Omental fat pad (tissue), 4 donors: Measurements from ENCODE around the gene RIMBP2. TPM values are rescaled to one million over a fixed set of nuclear protein-coding genes. Genes with fewer than 3 reads are reported as not detected.

Source experiments
- ATAC-seq: fragments of 150-250 bp; one replicate; pipeline ENCODE4 v1.9.1; 2016; ENCODE audit warnings: mild to moderate bottlenecking, moderate library complexity; ENCODE audit not compliant: low FRiP score
- DNase-seq: peaks from one replicate; pipeline ENCODE4 v3.0.0-alpha.2; 2019; ENCODE audit warnings: low spot score
- CTCF ChIP-seq, 3 donors: fragments of 450-650 bp; IDR thresholded peaks; one replicate each; pipeline ENCODE4 v1.5.1; 2016 to 2017; ENCODE audit warnings: antibody characterized with exemption in 3 of 3, mild to moderate bottlenecking in 3 of 3, moderate library complexity in 2 of 3
- total RNA-seq, 4 donors: library from RNA; depleted of rRNA; stranded (reverse); fragments of >200 nt; gene quantifications; one replicate each; pipeline ENCODE4 v1.1.0, GENCODE V29; 2016

RIMBP2 gene
- total RNA-seq, 4 donors from 2014 or later: 0.36 to 3.2 (median 1.6) TPM; not detected in 1

DNA sequence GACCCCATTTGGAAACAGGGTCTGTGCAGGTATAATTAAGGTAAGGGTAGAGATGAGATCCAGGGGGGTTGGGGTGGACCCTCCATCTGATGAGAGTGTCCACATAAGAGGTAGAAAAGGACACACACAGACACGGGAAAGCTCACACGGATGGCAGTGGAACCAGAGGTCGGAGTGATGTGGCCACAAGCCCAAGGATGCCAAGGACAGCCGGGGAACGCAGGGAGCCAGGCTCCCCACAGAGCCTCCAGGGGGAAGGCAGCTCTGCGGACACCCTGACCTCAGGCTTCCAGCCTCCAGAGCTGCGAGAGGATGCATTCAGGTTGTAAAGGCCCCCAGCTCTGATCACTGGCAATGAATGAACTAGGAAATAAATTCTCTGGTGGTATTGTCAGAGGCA, 33.0 kb downstream of the RIMBP2 start:
- DNase-seq (no peak), ATAC-seq (no peak)
- TF ChIP-seq CTCF (IDR thresholded peaks at IDR 0.05): no peak

GRCh38 chr12:130680451-130680990, 35.6 kb downstream of the RIMBP2 start:
- ATAC-seq (no peak), DNase-seq (no peak)
- TF ChIP-seq CTCF (IDR thresholded peaks at IDR 0.05): no peak

DNA sequence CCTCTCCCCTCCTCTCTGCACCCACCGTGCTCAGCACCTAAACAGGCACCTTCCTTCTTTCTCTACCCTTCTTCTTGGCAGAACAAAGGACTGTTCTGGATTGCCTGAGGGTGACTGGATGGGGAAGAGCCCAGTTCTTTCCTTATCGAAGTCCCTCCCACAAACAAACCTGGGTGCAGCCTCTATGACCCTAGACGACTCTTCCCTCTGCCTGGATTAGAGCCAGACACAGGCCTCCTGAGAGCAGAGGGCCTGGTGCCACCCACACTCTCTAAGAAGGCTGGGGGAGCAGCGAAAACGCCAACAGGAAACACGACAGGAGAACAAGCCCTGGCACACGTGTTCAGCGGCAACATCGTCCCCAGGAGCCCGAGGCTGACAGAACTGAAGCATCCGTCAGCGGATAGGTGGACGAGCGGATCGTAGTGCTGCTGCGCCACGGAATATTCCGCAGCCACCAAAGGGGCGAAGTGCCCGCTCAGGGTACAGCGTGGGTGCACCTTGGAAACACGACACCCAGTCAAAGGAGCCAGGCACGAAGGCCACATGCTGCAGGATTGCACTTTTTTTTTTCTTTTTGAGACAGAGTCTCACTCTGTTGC, 38.0 kb downstream of the RIMBP2 start:
- no peak for TF ChIP-seq CTCF (IDR thresholded peaks at IDR 0.05)
- no peak for ATAC-seq
- no peak for DNase-seq

DNA sequence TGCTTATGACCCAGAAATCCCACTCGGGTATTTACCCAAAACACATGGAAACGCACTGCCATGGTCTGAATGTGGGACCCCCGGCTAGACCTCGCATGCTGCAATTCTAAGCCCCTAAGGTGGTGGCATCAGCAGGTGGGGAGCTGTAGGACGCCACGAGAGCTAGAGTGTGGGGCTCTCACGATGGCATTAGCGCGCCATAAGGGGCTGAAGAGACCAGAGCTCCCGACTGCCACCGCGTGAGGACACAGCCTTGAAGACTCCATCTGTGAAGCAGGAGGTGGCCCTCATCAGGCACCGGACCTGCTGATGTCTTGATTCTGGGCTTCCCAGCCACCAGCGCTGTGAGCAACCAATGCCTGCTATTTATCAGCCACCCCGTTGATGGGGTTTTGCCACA, 40.3 kb downstream of the RIMBP2 start:
- ATAC-seq (no peak), DNase-seq (no peak)
- no peak for TF ChIP-seq CTCF (IDR thresholded peaks at IDR 0.05)

- DNase-seq (no peak), ATAC-seq (no peak)
- no peak for TF ChIP-seq CTCF (IDR thresholded peaks at IDR 0.05)
These were observed 41.0 kb downstream of the RIMBP2 start for GRCh38 chr12:130675121-130675520.

GRCh38 chr12:130674676-130675075, 41.4 kb downstream of the RIMBP2 start:
- ATAC-seq: no peak
- TF ChIP-seq CTCF (IDR thresholded peaks at IDR 0.05): no peak
- DNase-seq: no peak

GRCh38 chr12:130673036-130673705, 42.9 kb downstream of the RIMBP2 start:
- DNase-seq (no peak), ATAC-seq (no peak)
- no peak for TF ChIP-seq CTCF (IDR thresholded peaks at IDR 0.05)
